Thoracic aorta endothelial cell (primary cell): Measurements from ENCODE around the gene ZNF540. TPM values are rescaled to one million over a fixed set of nuclear protein-coding genes. Genes with fewer than 3 reads are reported as not detected.

Experiments used
- total RNA-seq: library from RNA; depleted of rRNA; stranded (reverse); fragments of >200 nt; gene quantifications from 2 replicates; pipeline ENCODE4 v1.2.3, GENCODE V29; 2012

Gene ZNF540
- total RNA-seq: 0.14 and 0.40 TPM in 2 replicates

DNA sequence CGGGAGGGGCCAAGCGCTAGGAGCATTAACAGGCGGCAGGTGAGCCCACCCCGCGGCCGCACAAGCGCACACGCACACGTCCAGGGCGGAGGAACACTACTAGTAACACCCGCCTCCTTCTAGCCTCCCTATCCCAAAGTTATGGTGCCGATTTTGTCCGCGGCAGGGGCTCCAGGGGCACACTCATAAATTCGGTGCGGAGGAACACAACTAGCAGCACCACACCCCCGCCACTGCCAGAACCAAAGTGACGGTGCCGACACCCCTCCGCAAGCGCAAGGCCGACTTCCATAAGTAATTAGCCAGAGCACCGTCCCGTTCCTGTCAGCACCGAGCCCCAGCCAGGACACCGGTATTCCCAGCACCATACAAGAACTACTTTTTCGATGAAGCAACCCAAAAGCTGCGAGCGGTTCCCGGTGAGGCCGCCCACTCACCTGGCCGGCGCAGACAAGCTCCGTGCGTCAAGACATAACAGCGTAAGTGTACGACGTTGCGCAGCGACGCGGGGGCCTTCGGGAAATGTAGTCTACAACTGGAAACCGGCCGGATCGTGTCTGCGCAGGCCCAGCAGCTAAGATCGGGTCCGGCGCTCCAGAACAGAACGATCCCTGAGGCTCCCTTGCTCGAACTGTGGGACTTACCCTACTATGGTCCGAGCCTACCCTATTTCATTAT, at the start of gene ZNF540, which contains the start of gene ZNF571:
Gene ZNF540, plus strand, starts transcription at position 573 of the 678 bp plus-strand sequence. CDS start 3,572 bp downstream, outside the sequence.
Gene ZNF571, minus strand, starts transcription at position 489 of the 678 bp plus-strand sequence. CDS start 8,116 bp downstream, outside the sequence.

DNA sequence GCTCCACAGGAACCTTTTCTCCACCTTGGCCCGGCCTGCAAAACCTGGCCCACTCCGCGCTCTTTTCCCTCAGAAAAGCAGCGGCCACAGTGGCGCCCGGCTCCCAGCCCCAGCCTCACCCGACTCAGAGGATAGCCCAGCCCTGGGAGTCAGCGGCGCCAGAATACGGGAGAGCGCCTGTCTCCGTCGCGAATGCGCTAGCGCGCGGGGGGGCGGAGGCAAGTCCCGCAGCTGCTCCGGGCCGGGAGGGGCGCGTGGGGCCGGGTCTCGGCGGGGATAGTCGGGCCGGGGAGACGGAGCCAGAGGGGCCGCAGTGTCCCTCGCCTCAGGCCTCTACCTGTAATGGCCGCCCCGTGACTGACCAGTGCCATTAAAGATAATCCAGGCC, 60.6 kb downstream of the ZNF540 start, which contains the start of gene ZFP30:
Gene ZFP30, minus strand, starts transcription at position 165 of the 388 bp plus-strand sequence. CDS start 7,643 bp downstream, outside the sequence.

Other genes starting within 250 kb of the ZNF540 start
- gene ZNF527, start 223.8 kb upstream of the ZNF540 start, total RNA-seq: 4.4 and 5.2 TPM in 2 replicates
- 6.5 and 7.0 TPM in 2 replicates for gene ZNF569, start 127.4 kb upstream of the ZNF540 start, total RNA-seq
- gene ZNF570, start 125.5 kb upstream of the ZNF540 start, total RNA-seq: 5.5 and 7.0 TPM in 2 replicates
- gene ZNF793, start 87.9 kb upstream of the ZNF540 start, total RNA-seq: 0.53 and 0.72 TPM in 2 replicates
- gene ZNF571, start 84 bp upstream of the ZNF540 start, total RNA-seq: 1.2 and 2.4 TPM in 2 replicates
- 16.9 and 19.9 TPM in 2 replicates for gene ZFP30, start 60.6 kb downstream of the ZNF540 start, total RNA-seq
- 1.8 and 2.4 TPM in 2 replicates for gene ZNF607, start 124.9 kb downstream of the ZNF540 start, total RNA-seq
- gene ZNF573, start 184.7 kb downstream of the ZNF540 start, total RNA-seq: 6.2 and 9.7 TPM in 2 replicates